ENCODE data around the gene PARD3. TPM values are rescaled to one million over a fixed set of nuclear protein-coding genes. Genes with fewer than 3 reads are reported as not detected.

Gene PARD3
- total RNA-seq, 1 donor from 2014 or later, result 72.5 TPM

GRCh38 chr10:34340934-34341333, 474.2 kb downstream of the PARD3 start:
- DNase-seq, result no peak

GRCh38 chr10:34339816-34340553, 475.1 kb downstream of the PARD3 start:
- DNase-seq, result no peak

GRCh38 chr10:34337917-34338316, 477.2 kb downstream of the PARD3 start:
- DNase-seq, result no peak

GRCh38 chr10:34335960-34336690, 479.0 kb downstream of the PARD3 start:
- no peak for DNase-seq

- DNase-seq, result no peak
Measured at GRCh38 chr10:34334908-34335307, 480.2 kb downstream of the PARD3 start.

- DNase-seq, result no peak
Measured at GRCh38 chr10:34333513-34333912, 481.6 kb downstream of the PARD3 start.

- no peak for DNase-seq
Measured at GRCh38 chr10:34327184-34327583, 487.9 kb downstream of the PARD3 start.

- no peak for DNase-seq
Measured at GRCh38 chr10:34323192-34323591, 491.9 kb downstream of the PARD3 start.

GRCh38 chr10:34320265-34320664, 494.8 kb downstream of the PARD3 start:
- peak; percentile 43 for DNase-seq

GRCh38 chr10:34319197-34319846, 495.8 kb downstream of the PARD3 start:
- DNase-seq, result peak; percentile 84

- DNase-seq, result no peak
Measured at GRCh38 chr10:34316154-34316553, 498.9 kb downstream of the PARD3 start.

- no peak for DNase-seq
Measured at GRCh38 chr10:34314457-34314856, 500.6 kb downstream of the PARD3 start.

GRCh38 chr10:34313888-34314287, 501.2 kb downstream of the PARD3 start:
- no peak for DNase-seq

GRCh38 chr10:34313353-34313752, 501.7 kb downstream of the PARD3 start:
- DNase-seq, result no peak

- no peak for DNase-seq
Measured at GRCh38 chr10:34311679-34312078, 503.4 kb downstream of the PARD3 start.

GRCh38 chr10:34310234-34310633, 504.9 kb downstream of the PARD3 start:
- DNase-seq, result no peak

GRCh38 chr10:34305189-34305588, 509.9 kb downstream of the PARD3 start:
- DNase-seq, result no peak

GRCh38 chr10:34303022-34303421, 512.1 kb downstream of the PARD3 start:
- no peak for DNase-seq

GRCh38 chr10:34299105-34299611, 515.9 kb downstream of the PARD3 start:
- peak; percentile 29 for DNase-seq

- peak; percentile 10 for DNase-seq
Measured at GRCh38 chr10:34298346-34298818, 516.7 kb downstream of the PARD3 start.

- no peak for DNase-seq
Measured at GRCh38 chr10:34297541-34298345, 517.4 kb downstream of the PARD3 start.

- no peak for DNase-seq
Measured at GRCh38 chr10:34295142-34295548, 520.0 kb downstream of the PARD3 start.

All from skin of body (tissue), 2 donors.